Fibroblast of lung (primary cell): ENCODE measurements around the gene MAGEB6B. TPM values are rescaled to one million over a fixed set of nuclear protein-coding genes. Genes with fewer than 3 reads are reported as not detected.

Experiments
- DNase-seq, 2 donors: peaks; one replicate each; pipeline versions ENCODE4 v3.0.0 to v3.0.0-alpha.2; 2010; ENCODE audit warnings: low read depth in 2 of 2
- H2AFZ ChIP-seq: 2 replicates; pipeline ENCODE4 v1.5.1; 2012; ENCODE audit warnings: low read length, control low read depth, inconsistent platforms
- H3K27ac ChIP-seq: 2 replicates; pipeline ENCODE4 v1.5.1; 2011; ENCODE audit warnings: low read length, control low read depth; ENCODE audit not compliant: insufficient read depth
- H3K27me3 ChIP-seq: 2 replicates; pipeline ENCODE4 v1.5.1; 2011; ENCODE audit warnings: mild to moderate bottlenecking, low read length; ENCODE audit not compliant: control insufficient read depth, insufficient read depth
- H3K36me3 ChIP-seq: 2 replicates; pipeline ENCODE4 v1.5.1; 2011; ENCODE audit warnings: low read length; ENCODE audit not compliant: control insufficient read depth, insufficient read depth
- H3K4me1 ChIP-seq: 2 replicates; pipeline ENCODE4 v1.5.1; 2011; ENCODE audit warnings: low read length; ENCODE audit not compliant: control insufficient read depth, insufficient read depth; ENCODE audit errors: extremely low read depth
- H3K4me2 ChIP-seq: 2 replicates; pipeline ENCODE4 v1.5.1; 2011; ENCODE audit warnings: low read length, control low read depth; ENCODE audit not compliant: insufficient read depth; ENCODE audit errors: extremely low read depth
- H3K4me3 ChIP-seq, 4 experiments: fragments of 200-600 bp in 1 of 4; sonication (generic) in 1 of 4; replicated peaks in 1 of 4; 2 replicates each; pipeline ENCODE4 v1.5.1; 2011 to 2016; ENCODE audit warnings: low read length in 4 of 4, low read depth in 3 of 4, mild to moderate bottlenecking in 3 of 4, control low read depth in 2 of 4, inconsistent platforms in 1 of 4, mixed read lengths in 1 of 4; ENCODE audit not compliant: insufficient read depth in 1 of 4; ENCODE audit errors: control extremely low read depth in 1 of 4
- H3K79me2 ChIP-seq: 2 replicates; pipeline ENCODE4 v1.5.1; 2012; ENCODE audit warnings: mild to moderate bottlenecking, low read length, inconsistent platforms; ENCODE audit not compliant: control insufficient read depth, insufficient read depth
- H3K9ac ChIP-seq: 2 replicates; pipeline ENCODE4 v1.5.1; 2011; ENCODE audit warnings: mild to moderate bottlenecking, low read length, control low read depth; ENCODE audit not compliant: insufficient read depth
- H3K9me3 ChIP-seq: 2 replicates; pipeline ENCODE4 v1.5.1; 2012; ENCODE audit warnings: low read depth, low read length; ENCODE audit not compliant: control insufficient read depth, insufficient read depth
- H4K20me1 ChIP-seq: 2 replicates; pipeline ENCODE4 v1.5.1; 2011; ENCODE audit warnings: low read length; ENCODE audit not compliant: control insufficient read depth, insufficient read depth; ENCODE audit errors: extremely low read depth
- EZH2 ChIP-seq: IDR thresholded peaks from 2 replicates; pipeline ENCODE4 v1.5.1; 2012; ENCODE audit warnings: low read length, control low read depth, mild to moderate bottlenecking; ENCODE audit errors: missing control alignments
- polyA plus RNA-seq, 2 donors: library from polyadenylated mRNA; depleted of rRNA in 1 of 2; stranded (reverse) in 1 of 2; unstranded in 1 of 2; fragments of >200 nt; gene quantifications; 2 replicates each; pipeline ENCODE4 v1.2.1, GENCODE V29; 2011 to 2012; ENCODE audit warnings: missing spikeins in 1 of 2
- total RNA-seq: library from RNA; depleted of rRNA; stranded (reverse); fragments of >200 nt; gene quantifications from 2 replicates; pipeline ENCODE4 v1.2.1, GENCODE V29; 2014
- TF ChIP-seq, protein P1 (sequence below), 2 donors: IDR thresholded peaks in 1 of 2; conservative IDR thresholded peaks in 1 of 2; 1 replicate in 1 of 2; 2 replicates in 1 of 2; pipeline ENCODE4 v1.5.1; 2011 to 2012; ENCODE audit warnings: low read length in 2 of 2, control low read depth in 1 of 2, inconsistent platforms in 1 of 2, low read depth in 1 of 2, mild to moderate bottlenecking in 1 of 2

Gene MAGEB6B
- total and polyA plus RNA-seq, 2 donors (not counting 1 experiment from before 2014, with no cell fraction given): not detected

DNA sequence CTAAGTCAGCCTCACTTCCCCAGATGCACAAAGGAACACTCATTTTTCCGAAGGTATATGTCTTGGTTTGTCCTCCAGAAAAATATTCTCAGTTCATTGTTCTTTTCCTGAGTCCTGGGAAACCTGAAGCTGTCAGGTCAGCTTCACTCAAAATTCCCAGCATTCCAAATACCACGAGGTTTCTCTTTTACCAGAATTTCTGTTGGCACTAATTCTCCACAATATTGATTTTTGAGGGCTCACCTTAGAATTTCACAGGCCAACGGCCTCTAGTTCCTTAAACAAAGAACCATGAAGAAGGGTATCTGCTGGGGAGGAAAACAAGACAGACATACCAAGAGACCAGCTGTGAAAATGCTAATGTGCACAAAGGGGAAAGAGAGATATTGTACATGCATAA lies 47.6 kb downstream of the MAGEB6B start:
- no peaks in the 10 kb centered on the region for H3K79me2 ChIP-seq
- no peak for TF ChIP-seq EZH2
- TF ChIP-seq, protein P1, sequence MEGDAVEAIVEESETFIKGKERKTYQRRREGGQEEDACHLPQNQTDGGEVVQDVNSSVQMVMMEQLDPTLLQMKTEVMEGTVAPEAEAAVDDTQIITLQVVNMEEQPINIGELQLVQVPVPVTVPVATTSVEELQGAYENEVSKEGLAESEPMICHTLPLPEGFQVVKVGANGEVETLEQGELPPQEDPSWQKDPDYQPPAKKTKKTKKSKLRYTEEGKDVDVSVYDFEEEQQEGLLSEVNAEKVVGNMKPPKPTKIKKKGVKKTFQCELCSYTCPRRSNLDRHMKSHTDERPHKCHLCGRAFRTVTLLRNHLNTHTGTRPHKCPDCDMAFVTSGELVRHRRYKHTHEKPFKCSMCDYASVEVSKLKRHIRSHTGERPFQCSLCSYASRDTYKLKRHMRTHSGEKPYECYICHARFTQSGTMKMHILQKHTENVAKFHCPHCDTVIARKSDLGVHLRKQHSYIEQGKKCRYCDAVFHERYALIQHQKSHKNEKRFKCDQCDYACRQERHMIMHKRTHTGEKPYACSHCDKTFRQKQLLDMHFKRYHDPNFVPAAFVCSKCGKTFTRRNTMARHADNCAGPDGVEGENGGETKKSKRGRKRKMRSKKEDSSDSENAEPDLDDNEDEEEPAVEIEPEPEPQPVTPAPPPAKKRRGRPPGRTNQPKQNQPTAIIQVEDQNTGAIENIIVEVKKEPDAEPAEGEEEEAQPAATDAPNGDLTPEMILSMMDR (conservative IDR thresholded peaks at IDR 0.05 in 1 of 2, IDR thresholded peaks at IDR 0.05 in 1 of 2; ENCODE audit: low read depth in 1 of 2, low read length in 2 of 2): no peak
- DNase-seq: no peak
- H3K27ac ChIP-seq: no peak overlapping the region
- H3K9me3 ChIP-seq: no peaks in the 10 kb centered on the region
- no peak overlapping the region for H3K9ac ChIP-seq
- no peaks in the 10 kb centered on the region for H3K27me3 ChIP-seq
- H2AFZ ChIP-seq: no peak overlapping the region
- no peaks in the 10 kb centered on the region for H3K36me3 ChIP-seq
- H3K4me3 ChIP-seq: no peak overlapping the region
- H3K4me1 ChIP-seq: no peaks in the 10 kb centered on the region
- no peaks in the 10 kb centered on the region for H4K20me1 ChIP-seq
- no peak overlapping the region for H3K4me2 ChIP-seq

Other genes with a start within 250 kb of the MAGEB6B start
- not detected in 2 replicates for gene MAGEB18, start 22.3 kb upstream of the MAGEB6B start, total RNA-seq
- gene MAGEB18, start 22.3 kb upstream of the MAGEB6B start, polyA plus RNA-seq: not detected in 2 replicates
- not detected in 2 replicates for gene MAGEB6, start 31.8 kb downstream of the MAGEB6B start, total RNA-seq
- not detected in 2 replicates for gene MAGEB6, start 31.8 kb downstream of the MAGEB6B start, polyA plus RNA-seq
- not detected in 2 replicates for gene MAGEB5, start 55.6 kb downstream of the MAGEB6B start, total RNA-seq
- not detected in 2 replicates for gene MAGEB5, start 55.6 kb downstream of the MAGEB6B start, polyA plus RNA-seq